Effector memory CD8-positive, alpha-beta T cell (primary cell): ENCODE data around the gene FAM3C.
A peak's percentile ranks its signal among the peaks of the same experiment; 100 is the strongest.

ENCODE experiments used
- ATAC-seq: fragments of 150-1000 bp; cut with Tn5 transposase; replicated peaks from 2 replicates; pipeline ENCODE4 v1.10.0; 2021; ENCODE audit warnings: mild to moderate bottlenecking, moderate library complexity
- DNase-seq, 3 experiments: peaks; one replicate each; pipeline ENCODE4 v3.0.0; 2021
- H3K27ac Mint-ChIP-seq, 2 donors: one replicate each; pipeline ENCODE4 v1.8.0; 2022; ENCODE audit warnings: mild to moderate bottlenecking in 2 of 2, mixed read lengths in 2 of 2, moderate library complexity in 2 of 2
- H3K27me3 Mint-ChIP-seq, 2 donors: one replicate each; pipeline ENCODE4 v1.8.0; 2022; ENCODE audit warnings: mixed read lengths in 2 of 2
- H3K36me3 Mint-ChIP-seq: one replicate; pipeline ENCODE4 v1.8.0; 2022; ENCODE audit warnings: mild to moderate bottlenecking, moderate library complexity, mixed read lengths; ENCODE audit not compliant: insufficient read depth
- H3K4me1 Mint-ChIP-seq, 2 donors: one replicate each; pipeline ENCODE4 v1.8.0; 2022; ENCODE audit warnings: low read depth in 2 of 2, mixed read lengths in 2 of 2
- H3K4me3 Mint-ChIP-seq, 2 donors: one replicate each; pipeline ENCODE4 v1.8.0; 2022; ENCODE audit warnings: mild to moderate bottlenecking in 2 of 2, mixed read lengths in 2 of 2, moderate library complexity in 2 of 2
- H3K9me3 Mint-ChIP-seq, 2 donors: one replicate each; pipeline ENCODE4 v1.8.0; 2022; ENCODE audit warnings: mixed read lengths in 2 of 2

Gene FAM3C

GRCh38 chr7:121344497-121344896, 51.6 kb downstream of the FAM3C start:
- ATAC-seq (no peak), DNase-seq (no peak)
- Mint-ChIP-seq H3K4me3 (no peak overlapping the region), H3K27me3 (no peaks in the 10 kb centered on the region), H3K36me3 (peaks cover 8% of the 10 kb centered on the region), H3K27ac (no peak overlapping the region), H3K4me1 (no peaks in the 10 kb centered on the region), H3K9me3 (no peaks in the 10 kb centered on the region)

- Mint-ChIP-seq H3K27ac (no peak overlapping the region), H3K36me3 (peaks cover 8% of the 10 kb centered on the region), H3K9me3 (no peaks in the 10 kb centered on the region), H3K27me3 (no peaks in the 10 kb centered on the region), H3K4me1 (no peaks in the 10 kb centered on the region), H3K4me3 (no peak overlapping the region)
- ATAC-seq (no peak), DNase-seq (no peak)
Observed at GRCh38 chr7:121344093-121344492, 52.0 kb downstream of the FAM3C start.

GRCh38 chr7:121343302-121343701, 52.8 kb downstream of the FAM3C start:
- Mint-ChIP-seq H3K4me1 (peaks cover 0 to 3% of the 10 kb centered on the region in 2 donors), H3K36me3 (peaks cover 8% of the 10 kb centered on the region), H3K9me3 (no peaks in the 10 kb centered on the region), H3K27me3 (no peaks in the 10 kb centered on the region), H3K27ac (no peak overlapping the region), H3K4me3 (no peak overlapping the region)
- DNase-seq (no peak), ATAC-seq (no peak)

- H3K27ac Mint-ChIP-seq: no peak overlapping the region
- no peak overlapping the region for H3K4me3 Mint-ChIP-seq
- H3K36me3 Mint-ChIP-seq: peaks cover 8% of the 10 kb centered on the region
- no peaks in the 10 kb centered on the region for H3K27me3 Mint-ChIP-seq
- DNase-seq (no peak), ATAC-seq (no peak)
- peaks cover 0 to 3% of the 10 kb centered on the region in 2 donors for H3K4me1 Mint-ChIP-seq
- H3K9me3 Mint-ChIP-seq: no peaks in the 10 kb centered on the region
Observed at GRCh38 chr7:121342631-121343030, 53.5 kb downstream of the FAM3C start.

- peaks cover 3% of the 10 kb centered on the region for H3K36me3 Mint-ChIP-seq
- no peaks in the 10 kb centered on the region for H3K27me3 Mint-ChIP-seq
- ATAC-seq (no peak), DNase-seq (no peak)
- no peak overlapping the region for H3K4me3 Mint-ChIP-seq
- peaks cover 0 to 3% of the 10 kb centered on the region in 2 donors for H3K4me1 Mint-ChIP-seq
- H3K9me3 Mint-ChIP-seq: no peaks in the 10 kb centered on the region
- no peak overlapping the region for H3K27ac Mint-ChIP-seq
Observed at GRCh38 chr7:121341933-121342332, 54.2 kb downstream of the FAM3C start.

GRCh38 chr7:121339082-121339481, 57.0 kb downstream of the FAM3C start:
- peaks cover 3% of the 10 kb centered on the region for H3K36me3 Mint-ChIP-seq
- DNase-seq: no peak
- H3K27me3 Mint-ChIP-seq: peaks cover 12 to 14% of the 10 kb centered on the region in 2 donors
- no peak for ATAC-seq
- H3K4me3 Mint-ChIP-seq: no peak overlapping the region
- H3K27ac Mint-ChIP-seq: no peak overlapping the region
- no peaks in the 10 kb centered on the region for H3K9me3 Mint-ChIP-seq
- H3K4me1 Mint-ChIP-seq: peaks cover 0 to 3% of the 10 kb centered on the region in 2 donors

GRCh38 chr7:121337398-121337797, 58.7 kb downstream of the FAM3C start:
- ATAC-seq (no peak), DNase-seq (no peak)
- no peak overlapping the region for H3K27ac Mint-ChIP-seq
- H3K36me3 Mint-ChIP-seq: peaks cover 2% of the 10 kb centered on the region
- peaks cover 13 to 16% of the 10 kb centered on the region in 2 donors for H3K27me3 Mint-ChIP-seq
- H3K9me3 Mint-ChIP-seq: no peaks in the 10 kb centered on the region
- H3K4me1 Mint-ChIP-seq: peaks cover 0 to 3% of the 10 kb centered on the region in 2 donors
- H3K4me3 Mint-ChIP-seq: no peak overlapping the region

- H3K9me3 Mint-ChIP-seq: no peaks in the 10 kb centered on the region
- H3K27me3 Mint-ChIP-seq: peaks cover 16 to 19% of the 10 kb centered on the region in 2 donors
- no peak overlapping the region for H3K27ac Mint-ChIP-seq
- peaks cover 0 to 3% of the 10 kb centered on the region in 2 donors for H3K4me1 Mint-ChIP-seq
- H3K36me3 Mint-ChIP-seq: no peaks in the 10 kb centered on the region
- ATAC-seq (no peak), DNase-seq (no peak)
- no peak overlapping the region for H3K4me3 Mint-ChIP-seq
Observed at GRCh38 chr7:121336579-121336978, 59.5 kb downstream of the FAM3C start.

GRCh38 chr7:121334875-121335648, 61.0 kb downstream of the FAM3C start:
- Mint-ChIP-seq H3K27me3 (peaks cover 26 to 33% of the 10 kb centered on the region in 2 donors), H3K9me3 (no peaks in the 10 kb centered on the region), H3K4me1 (peaks cover 5 to 8% of the 10 kb centered on the region in 2 donors), H3K36me3 (no peaks in the 10 kb centered on the region), H3K27ac (no peak overlapping the region), H3K4me3 (no peak overlapping the region)
- no peak for ATAC-seq
- DNase-seq: no peak

- Mint-ChIP-seq H3K4me1 (peaks cover 8 to 13% of the 10 kb centered on the region in 2 donors), H3K27me3 (peaks cover 33 to 40% of the 10 kb centered on the region in 2 donors), H3K27ac (no peak overlapping the region), H3K36me3 (no peaks in the 10 kb centered on the region), H3K4me3 (no peak overlapping the region), H3K9me3 (no peaks in the 10 kb centered on the region)
- ATAC-seq (no peak), DNase-seq (no peak)
Observed at GRCh38 chr7:121334376-121334775, 61.7 kb downstream of the FAM3C start.

- Mint-ChIP-seq H3K4me3 (no peak overlapping the region), H3K4me1 (peaks cover 17 to 19% of the 10 kb centered on the region in 2 donors), H3K27ac (no peak overlapping the region), H3K36me3 (no peaks in the 10 kb centered on the region), H3K27me3 (peaks cover 58 to 68% of the 10 kb centered on the region in 2 donors), H3K9me3 (no peaks in the 10 kb centered on the region)
- no peak for DNase-seq
- ATAC-seq: no peak
Observed at GRCh38 chr7:121331574-121331973, 64.5 kb downstream of the FAM3C start.

- H3K4me1 Mint-ChIP-seq: peaks cover 17 to 19% of the 10 kb centered on the region in 2 donors
- H3K27ac Mint-ChIP-seq: no peak overlapping the region
- no peaks in the 10 kb centered on the region for H3K9me3 Mint-ChIP-seq
- H3K27me3 Mint-ChIP-seq: peaks cover 63 to 73% of the 10 kb centered on the region in 2 donors
- no peak for DNase-seq
- H3K4me3 Mint-ChIP-seq: no peak overlapping the region
- no peak for ATAC-seq
- H3K36me3 Mint-ChIP-seq: no peaks in the 10 kb centered on the region
Observed at GRCh38 chr7:121331048-121331447, 65.1 kb downstream of the FAM3C start.

GRCh38 chr7:121330053-121330833, 65.9 kb downstream of the FAM3C start:
- Mint-ChIP-seq H3K4me3 (peak overlapping the region; percentile 61 to 73), H3K36me3 (no peaks in the 10 kb centered on the region), H3K4me1 (peaks cover 17 to 19% of the 10 kb centered on the region in 2 donors), H3K27me3 (peaks cover 68 to 76% of the 10 kb centered on the region in 2 donors), H3K9me3 (no peaks in the 10 kb centered on the region), H3K27ac (no peak overlapping the region)
- DNase-seq: no peak
- peak; percentile 24 for ATAC-seq
